ENCODE results near the gene RGSL1.

DNA sequence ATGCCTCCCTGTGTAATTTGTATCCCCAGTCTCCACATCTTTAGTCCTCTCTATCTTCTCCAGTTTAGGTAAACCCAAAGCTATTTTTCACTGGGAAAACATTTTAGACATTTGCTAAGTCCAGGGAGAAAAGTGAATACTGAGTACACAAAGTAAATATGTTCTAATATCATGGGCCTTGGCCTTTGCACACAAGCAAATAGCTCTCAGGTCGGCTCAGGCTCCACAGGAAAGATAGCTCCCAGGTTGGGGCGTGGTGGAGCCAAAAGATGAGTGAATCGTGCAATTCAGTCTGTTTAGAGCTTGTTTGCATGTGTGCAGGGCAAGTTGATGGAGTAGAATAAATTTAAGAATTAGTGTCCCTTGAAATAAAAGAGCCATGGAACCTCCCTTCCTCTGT lies 7.9 kb downstream of the RGSL1 start:
- TF ChIP-seq, protein P1, sequence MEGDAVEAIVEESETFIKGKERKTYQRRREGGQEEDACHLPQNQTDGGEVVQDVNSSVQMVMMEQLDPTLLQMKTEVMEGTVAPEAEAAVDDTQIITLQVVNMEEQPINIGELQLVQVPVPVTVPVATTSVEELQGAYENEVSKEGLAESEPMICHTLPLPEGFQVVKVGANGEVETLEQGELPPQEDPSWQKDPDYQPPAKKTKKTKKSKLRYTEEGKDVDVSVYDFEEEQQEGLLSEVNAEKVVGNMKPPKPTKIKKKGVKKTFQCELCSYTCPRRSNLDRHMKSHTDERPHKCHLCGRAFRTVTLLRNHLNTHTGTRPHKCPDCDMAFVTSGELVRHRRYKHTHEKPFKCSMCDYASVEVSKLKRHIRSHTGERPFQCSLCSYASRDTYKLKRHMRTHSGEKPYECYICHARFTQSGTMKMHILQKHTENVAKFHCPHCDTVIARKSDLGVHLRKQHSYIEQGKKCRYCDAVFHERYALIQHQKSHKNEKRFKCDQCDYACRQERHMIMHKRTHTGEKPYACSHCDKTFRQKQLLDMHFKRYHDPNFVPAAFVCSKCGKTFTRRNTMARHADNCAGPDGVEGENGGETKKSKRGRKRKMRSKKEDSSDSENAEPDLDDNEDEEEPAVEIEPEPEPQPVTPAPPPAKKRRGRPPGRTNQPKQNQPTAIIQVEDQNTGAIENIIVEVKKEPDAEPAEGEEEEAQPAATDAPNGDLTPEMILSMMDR (IDR thresholded peaks at IDR 0.05; ENCODE audit: low read depth, low read length, missing input control) = no peak
- TF ChIP-seq, protein P2, sequence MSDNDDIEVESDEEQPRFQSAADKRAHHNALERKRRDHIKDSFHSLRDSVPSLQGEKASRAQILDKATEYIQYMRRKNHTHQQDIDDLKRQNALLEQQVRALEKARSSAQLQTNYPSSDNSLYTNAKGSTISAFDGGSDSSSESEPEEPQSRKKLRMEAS (IDR thresholded peaks at IDR 0.05) = peak; percentile 24
- TF ChIP-seq, protein P3, sequence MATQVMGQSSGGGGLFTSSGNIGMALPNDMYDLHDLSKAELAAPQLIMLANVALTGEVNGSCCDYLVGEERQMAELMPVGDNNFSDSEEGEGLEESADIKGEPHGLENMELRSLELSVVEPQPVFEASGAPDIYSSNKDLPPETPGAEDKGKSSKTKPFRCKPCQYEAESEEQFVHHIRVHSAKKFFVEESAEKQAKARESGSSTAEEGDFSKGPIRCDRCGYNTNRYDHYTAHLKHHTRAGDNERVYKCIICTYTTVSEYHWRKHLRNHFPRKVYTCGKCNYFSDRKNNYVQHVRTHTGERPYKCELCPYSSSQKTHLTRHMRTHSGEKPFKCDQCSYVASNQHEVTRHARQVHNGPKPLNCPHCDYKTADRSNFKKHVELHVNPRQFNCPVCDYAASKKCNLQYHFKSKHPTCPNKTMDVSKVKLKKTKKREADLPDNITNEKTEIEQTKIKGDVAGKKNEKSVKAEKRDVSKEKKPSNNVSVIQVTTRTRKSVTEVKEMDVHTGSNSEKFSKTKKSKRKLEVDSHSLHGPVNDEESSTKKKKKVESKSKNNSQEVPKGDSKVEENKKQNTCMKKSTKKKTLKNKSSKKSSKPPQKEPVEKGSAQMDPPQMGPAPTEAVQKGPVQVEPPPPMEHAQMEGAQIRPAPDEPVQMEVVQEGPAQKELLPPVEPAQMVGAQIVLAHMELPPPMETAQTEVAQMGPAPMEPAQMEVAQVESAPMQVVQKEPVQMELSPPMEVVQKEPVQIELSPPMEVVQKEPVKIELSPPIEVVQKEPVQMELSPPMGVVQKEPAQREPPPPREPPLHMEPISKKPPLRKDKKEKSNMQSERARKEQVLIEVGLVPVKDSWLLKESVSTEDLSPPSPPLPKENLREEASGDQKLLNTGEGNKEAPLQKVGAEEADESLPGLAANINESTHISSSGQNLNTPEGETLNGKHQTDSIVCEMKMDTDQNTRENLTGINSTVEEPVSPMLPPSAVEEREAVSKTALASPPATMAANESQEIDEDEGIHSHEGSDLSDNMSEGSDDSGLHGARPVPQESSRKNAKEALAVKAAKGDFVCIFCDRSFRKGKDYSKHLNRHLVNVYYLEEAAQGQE (IDR thresholded peaks at IDR 0.05) = no peak
- peak; percentile 25 for TF ChIP-seq YY1 (IDR thresholded peaks at IDR 0.05)
- TF ChIP-seq, protein P4, sequence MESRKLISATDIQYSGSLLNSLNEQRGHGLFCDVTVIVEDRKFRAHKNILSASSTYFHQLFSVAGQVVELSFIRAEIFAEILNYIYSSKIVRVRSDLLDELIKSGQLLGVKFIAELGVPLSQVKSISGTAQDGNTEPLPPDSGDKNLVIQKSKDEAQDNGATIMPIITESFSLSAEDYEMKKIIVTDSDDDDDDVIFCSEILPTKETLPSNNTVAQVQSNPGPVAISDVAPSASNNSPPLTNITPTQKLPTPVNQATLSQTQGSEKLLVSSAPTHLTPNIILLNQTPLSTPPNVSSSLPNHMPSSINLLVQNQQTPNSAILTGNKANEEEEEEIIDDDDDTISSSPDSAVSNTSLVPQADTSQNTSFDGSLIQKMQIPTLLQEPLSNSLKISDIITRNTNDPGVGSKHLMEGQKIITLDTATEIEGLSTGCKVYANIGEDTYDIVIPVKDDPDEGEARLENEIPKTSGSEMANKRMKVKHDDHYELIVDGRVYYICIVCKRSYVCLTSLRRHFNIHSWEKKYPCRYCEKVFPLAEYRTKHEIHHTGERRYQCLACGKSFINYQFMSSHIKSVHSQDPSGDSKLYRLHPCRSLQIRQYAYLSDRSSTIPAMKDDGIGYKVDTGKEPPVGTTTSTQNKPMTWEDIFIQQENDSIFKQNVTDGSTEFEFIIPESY (IDR thresholded peaks at IDR 0.05) = no peak
- no peak for TF ChIP-seq GABPA (IDR thresholded peaks at IDR 0.05 in 1 of 2, conservative IDR thresholded peaks at IDR 0.05 in 1 of 2)
- TF ChIP-seq FOXA1 (IDR thresholded peaks at IDR 0.05) = no peak
- peak; percentile 62 for TF ChIP-seq SP1 (IDR thresholded peaks at IDR 0.05)
- no peak for TF ChIP-seq TAF1 (conservative IDR thresholded peaks at IDR 0.05)
- TF ChIP-seq RAD21 (IDR thresholded peaks at IDR 0.05) = peak in 1 of 2 donors; percentile 26
- no peak for TF ChIP-seq JUND (IDR thresholded peaks at IDR 0.05)
- TF ChIP-seq, protein P5, sequence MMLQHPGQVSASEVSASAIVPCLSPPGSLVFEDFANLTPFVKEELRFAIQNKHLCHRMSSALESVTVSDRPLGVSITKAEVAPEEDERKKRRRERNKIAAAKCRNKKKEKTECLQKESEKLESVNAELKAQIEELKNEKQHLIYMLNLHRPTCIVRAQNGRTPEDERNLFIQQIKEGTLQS (IDR thresholded peaks at IDR 0.05) = no peak
- TF ChIP-seq RXRA (IDR thresholded peaks at IDR 0.05) = peak; percentile 35 to 54
- TF ChIP-seq EGR1 (IDR thresholded peaks at IDR 0.05; ENCODE audit: low read depth in 2 of 2) = no peak
